ENCODE results near the gene GRIK5. TPM values are rescaled to one million over a fixed set of nuclear protein-coding genes. Genes with fewer than 3 reads are reported as not detected.
"Not testable (repeated sequence)": the region's sequence is repeated elsewhere in the genome, so short reads cannot be mapped to it uniquely, and the experiment has no call there.

GRIK5 gene
- 0.25 TPM for total RNA-seq

- ATAC-seq, result no peak
- no peak for DNase-seq (ENCODE audit: low spot score)
Measured at GRCh38 chr19:42069619-42070351, at the start of gene GRIK5. GRIK5 (minus strand) TSS chr19:42070206; CDS start chr19:42065770, 4,436 bp downstream.

- ATAC-seq, result no peak
- DNase-seq (ENCODE audit: low spot score), result no peak
Measured at GRCh38 chr19:42117076-42117475, 47.1 kb upstream of the GRIK5 start.

GRCh38 chr19:42116308-42117075, 46.5 kb upstream of the GRIK5 start:
- ATAC-seq, result no peak
- no peak for DNase-seq (ENCODE audit: low spot score)

- no peak for ATAC-seq
- DNase-seq (ENCODE audit: low spot score), result no peak
Measured at GRCh38 chr19:42115705-42116104, 45.7 kb upstream of the GRIK5 start.

- ATAC-seq, result no peak
- DNase-seq (ENCODE audit: low spot score), result no peak
Measured at GRCh38 chr19:42115219-42115618, 45.2 kb upstream of the GRIK5 start.

- DNase-seq (ENCODE audit: low spot score) (no peak), ATAC-seq (no peak)
Measured at GRCh38 chr19:42114412-42114811, 44.4 kb upstream of the GRIK5 start.

GRCh38 chr19:42113641-42114348, 43.8 kb upstream of the GRIK5 start:
- no peak for DNase-seq (ENCODE audit: low spot score)
- no peak for ATAC-seq

- ATAC-seq (no peak), DNase-seq (ENCODE audit: low spot score) (no peak)
Measured at GRCh38 chr19:42111811-42112210, 41.8 kb upstream of the GRIK5 start.

- ATAC-seq (no peak), DNase-seq (ENCODE audit: low spot score) (no peak)
Measured at GRCh38 chr19:42111384-42111783, 41.4 kb upstream of the GRIK5 start.

GRCh38 chr19:42110658-42111057, 40.7 kb upstream of the GRIK5 start:
- ATAC-seq, result no peak

GRCh38 chr19:42109896-42110295, 39.9 kb upstream of the GRIK5 start:
- DNase-seq (ENCODE audit: low spot score), result no peak
- ATAC-seq, result no peak

More at GRCh38 chr19:42110658-42111057, 40.7 kb upstream of the GRIK5 start:
- no peak for DNase-seq (ENCODE audit: low spot score)

- DNase-seq (ENCODE audit: low spot score) (peak; percentile 62), ATAC-seq (peak; percentile 94)
Measured at GRCh38 chr19:42108527-42109389, 38.8 kb upstream of the GRIK5 start.

GRCh38 chr19:42105368-42105767, 35.4 kb upstream of the GRIK5 start:
- DNase-seq (ENCODE audit: low spot score) (no peak), ATAC-seq (no peak)

GRCh38 chr19:42102877-42103276, 32.9 kb upstream of the GRIK5 start:
- ATAC-seq, result no peak
- no peak for DNase-seq (ENCODE audit: low spot score)

GRCh38 chr19:42100241-42100640, 30.2 kb upstream of the GRIK5 start:
- not testable (repeated sequence) for ATAC-seq; DNase-seq (ENCODE audit: low spot score)

GRCh38 chr19:42099336-42099925, 29.4 kb upstream of the GRIK5 start:
- ATAC-seq (no peak), DNase-seq (ENCODE audit: low spot score) (no peak)

- DNase-seq (ENCODE audit: low spot score), result no peak
- ATAC-seq, result no peak
Measured at GRCh38 chr19:42098781-42099180, 28.8 kb upstream of the GRIK5 start.

- DNase-seq (ENCODE audit: low spot score), result no peak
- ATAC-seq, result no peak
Measured at GRCh38 chr19:42097461-42097860, 27.5 kb upstream of the GRIK5 start.

GRCh38 chr19:42096255-42096837, 26.3 kb upstream of the GRIK5 start:
- ATAC-seq (no peak), DNase-seq (ENCODE audit: low spot score) (no peak)

GRCh38 chr19:42095814-42096230, 25.8 kb upstream of the GRIK5 start:
- ATAC-seq (no peak), DNase-seq (ENCODE audit: low spot score) (no peak)

Data from left lobe of liver (tissue), 2 donors.